PFSK-1 (cell line): ENCODE data around the gene COX18.

Source experiments
- FOXP2 ChIP-seq: optimal IDR thresholded peaks from 2 replicates; pipeline ENCODE3; 2011; ENCODE audit warnings: borderline replicate concordance, control low read depth, inconsistent platforms; ENCODE audit not compliant: insufficient read depth; ENCODE audit errors: extremely low read length, extremely low read depth
- POLR2AphosphoS5 ChIP-seq: IDR thresholded peaks from 2 replicates; pipeline ENCODE4 v1.6.1; 2012; ENCODE audit warnings: low read depth, mild to moderate bottlenecking, control low read depth, low read length, moderate library complexity
- SIN3A ChIP-seq: IDR thresholded peaks from 2 replicates; pipeline ENCODE4 v1.6.1; 2012; ENCODE audit warnings: mild to moderate bottlenecking, low read length, moderate library complexity, borderline replicate concordance; ENCODE audit not compliant: insufficient read depth
- TAF1 ChIP-seq: IDR thresholded peaks from 2 replicates; pipeline ENCODE4 v1.6.1; 2012; ENCODE audit warnings: low read length, control low read depth, borderline replicate concordance; ENCODE audit not compliant: insufficient read depth
- TF ChIP-seq, protein P1 (sequence below), 2 experiments: IDR thresholded peaks; 2 replicates each; pipeline versions ENCODE4 v1.6.1 to v1.8.0; 2011 to 2012; ENCODE audit warnings: low read depth in 2 of 2, low read length in 2 of 2, control low read depth in 1 of 2, inconsistent platforms in 1 of 2, mild to moderate bottlenecking in 1 of 2, moderate library complexity in 1 of 2; ENCODE audit not compliant: insufficient read depth in 1 of 2

The COX18 gene

DNA sequence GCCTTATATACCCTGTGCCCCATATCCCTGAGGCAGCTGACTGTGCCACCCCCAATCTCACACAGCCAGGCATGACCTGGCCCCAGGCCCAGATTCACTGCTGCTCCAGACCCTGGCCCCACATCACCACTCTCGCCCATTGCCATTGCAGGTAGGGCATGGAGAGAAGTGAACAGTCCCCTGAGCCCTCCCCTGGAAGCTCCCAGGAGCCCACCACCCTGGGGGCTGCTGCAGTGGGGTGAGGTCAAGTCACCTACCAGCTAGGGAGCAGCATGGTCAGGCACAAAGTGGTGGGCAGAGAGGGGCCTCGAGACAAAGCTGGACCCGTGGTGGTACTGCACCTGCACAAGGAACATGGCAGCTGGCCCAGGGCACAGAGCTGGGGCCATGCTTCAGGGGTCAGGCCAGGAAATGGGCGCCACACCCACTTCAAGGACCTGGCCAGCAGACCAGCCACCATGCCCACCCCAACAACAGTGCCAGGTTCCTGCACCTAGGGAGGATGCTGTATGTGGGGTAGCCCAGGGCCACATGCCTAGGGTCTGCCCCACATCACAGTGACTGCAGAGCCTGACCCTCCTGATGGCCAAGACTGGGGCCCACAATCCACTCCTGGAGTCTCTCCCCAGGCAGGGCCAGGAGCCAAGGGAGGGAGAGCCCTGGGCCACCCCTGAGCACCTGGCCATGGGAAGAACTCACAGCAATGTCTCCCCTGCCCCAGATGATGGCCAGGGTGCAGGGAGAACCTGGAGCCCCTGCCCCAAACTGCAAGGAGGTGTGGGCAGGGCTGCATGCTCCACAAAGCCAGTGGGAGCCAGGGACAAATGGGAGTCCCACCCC, 58.5 kb downstream of the COX18 start:
- TF ChIP-seq POLR2AphosphoS5 (no peak), SIN3A (no peak), FOXP2 (no peak), TAF1 (no peak)
- TF ChIP-seq, protein P1, sequence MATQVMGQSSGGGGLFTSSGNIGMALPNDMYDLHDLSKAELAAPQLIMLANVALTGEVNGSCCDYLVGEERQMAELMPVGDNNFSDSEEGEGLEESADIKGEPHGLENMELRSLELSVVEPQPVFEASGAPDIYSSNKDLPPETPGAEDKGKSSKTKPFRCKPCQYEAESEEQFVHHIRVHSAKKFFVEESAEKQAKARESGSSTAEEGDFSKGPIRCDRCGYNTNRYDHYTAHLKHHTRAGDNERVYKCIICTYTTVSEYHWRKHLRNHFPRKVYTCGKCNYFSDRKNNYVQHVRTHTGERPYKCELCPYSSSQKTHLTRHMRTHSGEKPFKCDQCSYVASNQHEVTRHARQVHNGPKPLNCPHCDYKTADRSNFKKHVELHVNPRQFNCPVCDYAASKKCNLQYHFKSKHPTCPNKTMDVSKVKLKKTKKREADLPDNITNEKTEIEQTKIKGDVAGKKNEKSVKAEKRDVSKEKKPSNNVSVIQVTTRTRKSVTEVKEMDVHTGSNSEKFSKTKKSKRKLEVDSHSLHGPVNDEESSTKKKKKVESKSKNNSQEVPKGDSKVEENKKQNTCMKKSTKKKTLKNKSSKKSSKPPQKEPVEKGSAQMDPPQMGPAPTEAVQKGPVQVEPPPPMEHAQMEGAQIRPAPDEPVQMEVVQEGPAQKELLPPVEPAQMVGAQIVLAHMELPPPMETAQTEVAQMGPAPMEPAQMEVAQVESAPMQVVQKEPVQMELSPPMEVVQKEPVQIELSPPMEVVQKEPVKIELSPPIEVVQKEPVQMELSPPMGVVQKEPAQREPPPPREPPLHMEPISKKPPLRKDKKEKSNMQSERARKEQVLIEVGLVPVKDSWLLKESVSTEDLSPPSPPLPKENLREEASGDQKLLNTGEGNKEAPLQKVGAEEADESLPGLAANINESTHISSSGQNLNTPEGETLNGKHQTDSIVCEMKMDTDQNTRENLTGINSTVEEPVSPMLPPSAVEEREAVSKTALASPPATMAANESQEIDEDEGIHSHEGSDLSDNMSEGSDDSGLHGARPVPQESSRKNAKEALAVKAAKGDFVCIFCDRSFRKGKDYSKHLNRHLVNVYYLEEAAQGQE (IDR thresholded peaks at IDR 0.05; ENCODE audit: insufficient read depth in 1 of 2, low read depth in 2 of 2, low read length in 2 of 2), result no peak

- TF ChIP-seq TAF1 (no peak), FOXP2 (no peak), POLR2AphosphoS5 (no peak), SIN3A (no peak)
- TF ChIP-seq, protein P1 (IDR thresholded peaks at IDR 0.05; ENCODE audit: insufficient read depth in 1 of 2, low read depth in 2 of 2, low read length in 2 of 2), result no peak
These were observed 61.9 kb downstream of the COX18 start for GRCh38 chr4:73007526-73008100.

DNA sequence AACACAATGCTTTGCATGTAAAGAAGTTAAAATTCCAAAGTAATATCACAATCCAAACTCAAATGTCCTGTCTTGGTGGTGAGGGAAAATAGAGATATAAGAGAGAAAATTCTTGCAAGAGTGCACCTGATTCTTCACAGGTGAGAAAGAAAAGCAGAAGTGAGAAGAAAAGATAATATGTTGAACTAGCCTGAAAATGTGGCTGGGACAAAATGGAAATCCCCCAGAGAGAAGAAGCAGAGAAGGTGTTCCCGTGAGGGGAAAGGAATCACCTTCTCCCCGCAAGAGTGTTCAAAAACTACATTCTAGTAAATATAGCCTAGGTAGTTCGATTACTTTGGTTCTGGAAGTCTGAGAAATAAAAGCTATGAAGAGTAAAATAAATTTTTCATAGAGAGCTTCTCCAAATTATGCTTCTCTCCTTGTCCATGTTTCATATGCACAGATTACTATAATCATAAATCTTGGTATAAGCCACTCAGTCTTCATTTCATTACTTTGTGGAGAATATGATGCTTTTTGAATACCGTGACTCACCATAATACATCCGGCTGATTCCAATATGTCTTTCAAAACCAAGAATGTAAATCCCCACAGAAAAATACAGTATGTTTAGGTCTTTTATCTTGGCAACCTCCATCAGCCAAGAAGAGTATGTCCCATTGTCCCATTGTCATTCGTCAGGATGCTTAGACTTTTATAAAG, 63.1 kb downstream of the COX18 start:
- no peak for TF ChIP-seq TAF1
- TF ChIP-seq POLR2AphosphoS5, result no peak
- no peak for TF ChIP-seq SIN3A
- no peak for TF ChIP-seq FOXP2
- TF ChIP-seq, protein P1 (IDR thresholded peaks at IDR 0.05; ENCODE audit: insufficient read depth in 1 of 2, low read depth in 2 of 2, low read length in 2 of 2), result no peak

DNA sequence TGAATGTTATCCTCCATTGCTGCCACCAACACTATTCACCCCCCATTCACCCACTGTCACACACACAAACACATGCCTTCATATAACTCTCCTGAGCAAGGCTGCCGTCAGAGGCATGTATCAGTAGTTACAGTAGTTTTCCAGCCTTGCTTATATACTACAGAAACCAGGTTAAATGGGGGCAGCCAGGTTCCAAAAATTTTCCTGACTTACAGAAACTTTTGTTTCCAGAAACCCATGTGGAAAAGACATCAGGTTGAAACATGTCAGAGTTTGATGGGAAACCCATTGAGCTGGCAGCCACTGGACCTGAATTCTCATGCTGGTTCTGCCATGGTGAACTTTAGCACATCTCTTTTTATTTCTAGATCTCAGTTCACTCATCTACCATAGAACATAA, 64.0 kb downstream of the COX18 start:
- TF ChIP-seq TAF1, result no peak
- TF ChIP-seq, protein P1 (IDR thresholded peaks at IDR 0.05; ENCODE audit: insufficient read depth in 1 of 2, low read depth in 2 of 2, low read length in 2 of 2), result no peak
- TF ChIP-seq POLR2AphosphoS5, result no peak
- TF ChIP-seq FOXP2, result no peak
- TF ChIP-seq SIN3A, result no peak
